GM10248 (cell line): ENCODE results near the gene RUVBL1.

ENCODE experiments used
- CTCF ChIA-PET: fragments of 300-600 bp; sonication (Branson Sonifier 250); formaldehyde crosslinking; extraction: SDS; loops from one replicate; lab custom pipeline; 2021; ENCODE audit warnings: antibody characterized with exemption; lab: Yijun Ruan, JAX
- POLR2A ChIA-PET: fragments of 350-650 bp; sonication (Branson Sonifier 250); formaldehyde crosslinking; extraction: SDS; loops from one replicate; lab custom pipeline; 2020; ENCODE audit warnings: antibody characterized with exemption; lab: Yijun Ruan, JAX
- DNase-seq: peaks from one replicate; pipeline ENCODE4 v3.0.0; 2012; ENCODE audit errors: extremely low spot score
- CTCF ChIP-seq: IDR thresholded peaks from 2 replicates; pipeline ENCODE4 v1.5.1; 2012; ENCODE audit warnings: mild to moderate bottlenecking, low read depth; ENCODE audit errors: extremely low read depth, missing control alignments, control extremely low read depth

The RUVBL1 gene

GRCh38 chr3:128040660-128041059, 83.0 kb downstream of the RUVBL1 start:
- ChIA-PET CTCF (interaction anchor here (1.1 kb wide), 2 partner anchors 9 to 11 kb away, joined by 3 to 4 read pairs; partner anchors contain the start of gene SEC61A1), POLR2A (no interaction called here)
- no peak for DNase-seq
- no peak for TF ChIP-seq CTCF

GRCh38 chr3:128040041-128040440, 83.6 kb downstream of the RUVBL1 start:
- TF ChIP-seq CTCF, result no peak
- no peak for DNase-seq
- ChIA-PET POLR2A (no interaction called here), CTCF (interaction anchor here (1.0 to 1.1 kb wide), 2 partner anchors 10 to 465 kb away, joined by 4 read pairs; no protein-coding TSS in a partner anchor)

GRCh38 chr3:128036119-128036518, 87.5 kb downstream of the RUVBL1 start:
- TF ChIP-seq CTCF, result no peak
- ChIA-PET POLR2A (no interaction called here), CTCF (interaction anchor here (1.1 to 1.3 kb wide), 2 partner anchors 9 to 30 kb away, joined by 3 read pairs; no protein-coding TSS in a partner anchor)
- no peak for DNase-seq

GRCh38 chr3:128033102-128033501, 90.5 kb downstream of the RUVBL1 start:
- ChIA-PET POLR2A (no interaction called here), CTCF (interaction anchor here (1.1 to 1.9 kb wide), 3 partner anchors 9 to 381 kb away, joined by 3 to 6 read pairs (median 5); no protein-coding TSS in a partner anchor)
- no peak for TF ChIP-seq CTCF
- no peak for DNase-seq
